Measurements from ENCODE around the gene MS4A6A. TPM values are rescaled to one million over a fixed set of nuclear protein-coding genes. Genes with fewer than 3 reads are reported as not detected.
"Not testable (repeated sequence)": the region's sequence is repeated elsewhere in the genome, so short reads cannot be mapped to it uniquely, and the experiment has no call there.

The MS4A6A gene
- total RNA-seq, 5 donors from 2014 or later (not counting 1 experiment from before 2014, with no cell fraction given) = 0.32 to 1.5 (median 0.99) TPM

GRCh38 chr11:60161766-60162165 lies 21.1 kb downstream of the MS4A6A start:
- Mint-ChIP-seq H3K4me1 (no peaks in the 10 kb centered on the region), H3K27ac (no peak overlapping the region), H3K36me3 (no peaks in the 10 kb centered on the region), H3K9me3 (no peaks in the 10 kb centered on the region), H3K27me3 (peaks cover 9 to 12% of the 10 kb centered on the region in 2 donors), H3K4me3 (no peak overlapping the region)
- Histone ChIP-seq H3K4me3 (ENCODE audit: control insufficient read depth in 1 of 2, extremely low read depth in 1 of 2, low read length in 1 of 2) (no peak overlapping the region), H3K36me3 (ENCODE audit: control insufficient read depth in 2 of 2, extremely low read depth in 1 of 2, insufficient read depth in 1 of 2, low read length in 1 of 2) (no peaks in the 10 kb centered on the region), H3K27ac (ENCODE audit: low read length) (no peak overlapping the region), H3K27me3 (replicated peaks in 1 of 2; ENCODE audit: control insufficient read depth in 2 of 2, extremely low read depth in 1 of 2, insufficient read depth in 2 of 2, low read length in 1 of 2) (peaks cover 0 to 2% of the 10 kb centered on the region in 2 experiments), H3K9me3 (no peaks in the 10 kb centered on the region), H3K4me1 (ENCODE audit: control insufficient read depth in 1 of 2, extremely low read depth in 1 of 2, insufficient read depth in 2 of 2, low read length in 2 of 2) (no peaks in the 10 kb centered on the region)
- CTCF ChIA-PET = no interaction called here
- no peak for ATAC-seq (replicated peaks in 1 of 4)
- 54% methylated on average over 2 of the region's 4 CpGs for WGBS (ENCODE audit: insufficient coverage)
- DNase-seq = no peak
- POLR2A ChIA-PET = no interaction called here

- Histone ChIP-seq H3K4me3 (ENCODE audit: control insufficient read depth in 1 of 2, extremely low read depth in 1 of 2, low read length in 1 of 2) (no peak overlapping the region), H3K27ac (ENCODE audit: low read length) (no peak overlapping the region), H3K27me3 (replicated peaks in 1 of 2; ENCODE audit: control insufficient read depth in 2 of 2, extremely low read depth in 1 of 2, insufficient read depth in 2 of 2, low read length in 1 of 2) (peaks cover 0 to 2% of the 10 kb centered on the region in 2 experiments), H3K9me3 (no peaks in the 10 kb centered on the region), H3K4me1 (ENCODE audit: control insufficient read depth in 1 of 2, extremely low read depth in 1 of 2, insufficient read depth in 2 of 2, low read length in 2 of 2) (no peaks in the 10 kb centered on the region), H3K36me3 (ENCODE audit: control insufficient read depth in 2 of 2, extremely low read depth in 1 of 2, insufficient read depth in 1 of 2, low read length in 1 of 2) (no peaks in the 10 kb centered on the region)
- H3K27me3 Mint-ChIP-seq = peaks cover 11 to 14% of the 10 kb centered on the region in 2 donors
- H3K36me3 Mint-ChIP-seq = no peaks in the 10 kb centered on the region
- POLR2A ChIA-PET = no interaction called here
- no peak for DNase-seq
- H3K27ac Mint-ChIP-seq = no peak overlapping the region
- WGBS (ENCODE audit: insufficient coverage) = no CpG with 5 or more reads among the region's 2 CpGs
- peaks cover 0 to 2% (median under 1%) of the 10 kb centered on the region in 3 donors for H3K4me1 Mint-ChIP-seq
- ATAC-seq (replicated peaks in 1 of 4) = no peak
- H3K9me3 Mint-ChIP-seq = peaks cover 0 to 2% (median 0%) of the 10 kb centered on the region in 3 donors
- H3K4me3 Mint-ChIP-seq = no peak overlapping the region
- CTCF ChIA-PET = no interaction called here
Observed at GRCh38 chr11:60161107-60161506, 21.8 kb downstream of the MS4A6A start.

DNA sequence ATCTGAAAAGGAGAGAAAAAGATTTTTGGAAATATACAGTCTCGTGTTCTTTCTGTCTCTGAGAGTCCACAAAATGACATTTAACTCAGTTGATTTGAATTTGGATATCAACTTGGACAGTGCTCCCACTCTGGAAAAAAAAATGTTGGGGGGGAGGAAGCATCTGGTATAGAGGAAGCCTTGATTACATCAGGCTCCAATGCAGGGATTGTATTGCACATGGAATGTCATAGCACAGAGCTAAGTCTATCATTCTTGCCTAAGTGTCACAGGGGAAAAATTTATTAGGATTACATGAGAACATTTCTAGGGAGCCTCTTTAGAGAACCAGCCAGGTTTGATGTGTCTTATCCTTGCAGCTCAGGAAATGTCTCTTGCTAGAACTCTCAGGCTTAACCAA lies 23.0 kb downstream of the MS4A6A start:
- H3K27ac Mint-ChIP-seq = no peak overlapping the region
- POLR2A ChIA-PET = no interaction called here
- H3K36me3 ChIP-seq (ENCODE audit: control insufficient read depth in 2 of 2, extremely low read depth in 1 of 2, insufficient read depth in 1 of 2, low read length in 1 of 2) = no peaks in the 10 kb centered on the region
- no peak overlapping the region for H3K4me3 Mint-ChIP-seq
- H3K27me3 ChIP-seq (replicated peaks in 1 of 2; ENCODE audit: control insufficient read depth in 2 of 2, extremely low read depth in 1 of 2, insufficient read depth in 2 of 2, low read length in 1 of 2) = peaks cover 0 to 2% of the 10 kb centered on the region in 2 experiments
- ATAC-seq (replicated peaks in 1 of 4) = no peak
- no peak overlapping the region for H3K4me3 ChIP-seq (ENCODE audit: control insufficient read depth in 1 of 2, extremely low read depth in 1 of 2, low read length in 1 of 2)
- H3K36me3 Mint-ChIP-seq = no peaks in the 10 kb centered on the region
- CTCF ChIA-PET = no interaction called here
- H3K4me1 ChIP-seq (ENCODE audit: control insufficient read depth in 1 of 2, extremely low read depth in 1 of 2, insufficient read depth in 2 of 2, low read length in 2 of 2) = no peaks in the 10 kb centered on the region
- peaks cover 0 to 6% (median 0%) of the 10 kb centered on the region in 3 donors for H3K9me3 Mint-ChIP-seq
- H3K27me3 Mint-ChIP-seq = peaks cover 12 to 13% of the 10 kb centered on the region in 2 donors
- no CpG with 5 or more reads among the region's 1 CpG for WGBS (ENCODE audit: insufficient coverage)
- peaks cover 0 to 5% (median 2%) of the 10 kb centered on the region in 3 donors for H3K4me1 Mint-ChIP-seq
- DNase-seq = no peak
- no peak overlapping the region for H3K27ac ChIP-seq (ENCODE audit: low read length)
- H3K9me3 ChIP-seq = no peaks in the 10 kb centered on the region

- Mint-ChIP-seq H3K4me3 (no peak overlapping the region), H3K36me3 (no peaks in the 10 kb centered on the region), H3K9me3 (peaks cover 0 to 6% (median 0%) of the 10 kb centered on the region in 3 donors), H3K4me1 (peaks cover 0 to 5% (median 2%) of the 10 kb centered on the region in 3 donors), H3K27me3 (peaks cover 10 to 12% of the 10 kb centered on the region in 2 donors), H3K27ac (no peak overlapping the region)
- no peaks in the 10 kb centered on the region for H3K36me3 ChIP-seq (ENCODE audit: control insufficient read depth in 2 of 2, extremely low read depth in 1 of 2, insufficient read depth in 1 of 2, low read length in 1 of 2)
- ChIA-PET CTCF (no interaction called here), POLR2A (no interaction called here)
- H3K27me3 ChIP-seq (replicated peaks in 1 of 2; ENCODE audit: control insufficient read depth in 2 of 2, extremely low read depth in 1 of 2, insufficient read depth in 2 of 2, low read length in 1 of 2) = peaks cover 0 to 1% of the 10 kb centered on the region in 2 experiments
- WGBS (ENCODE audit: insufficient coverage) = no CpG with 5 or more reads among the region's 2 CpGs
- H3K27ac ChIP-seq (ENCODE audit: low read length) = no peak overlapping the region
- H3K4me1 ChIP-seq (ENCODE audit: control insufficient read depth in 1 of 2, extremely low read depth in 1 of 2, insufficient read depth in 2 of 2, low read length in 2 of 2) = no peaks in the 10 kb centered on the region
- H3K9me3 ChIP-seq = no peaks in the 10 kb centered on the region
- no peak for ATAC-seq (replicated peaks in 1 of 4)
- no peak overlapping the region for H3K4me3 ChIP-seq (ENCODE audit: control insufficient read depth in 1 of 2, extremely low read depth in 1 of 2, low read length in 1 of 2)
- no peak for DNase-seq
Observed at GRCh38 chr11:60159284-60159683, 23.6 kb downstream of the MS4A6A start.

GRCh38 chr11:60158636-60159035 lies 24.2 kb downstream of the MS4A6A start:
- POLR2A ChIA-PET = no interaction called here
- no peak for DNase-seq
- no peak for ATAC-seq (replicated peaks in 1 of 4)
- Histone ChIP-seq H3K27ac (ENCODE audit: low read length) (no peak overlapping the region), H3K36me3 (ENCODE audit: control insufficient read depth in 2 of 2, extremely low read depth in 1 of 2, insufficient read depth in 1 of 2, low read length in 1 of 2) (no peaks in the 10 kb centered on the region), H3K27me3 (replicated peaks in 1 of 2; ENCODE audit: control insufficient read depth in 2 of 2, extremely low read depth in 1 of 2, insufficient read depth in 2 of 2, low read length in 1 of 2) (no peaks in the 10 kb centered on the region), H3K4me1 (ENCODE audit: control insufficient read depth in 1 of 2, extremely low read depth in 1 of 2, insufficient read depth in 2 of 2, low read length in 2 of 2) (no peaks in the 10 kb centered on the region), H3K9me3 (no peaks in the 10 kb centered on the region), H3K4me3 (ENCODE audit: control insufficient read depth in 1 of 2, extremely low read depth in 1 of 2, low read length in 1 of 2) (no peak overlapping the region)
- Mint-ChIP-seq H3K36me3 (no peaks in the 10 kb centered on the region), H3K4me1 (peaks cover 0 to 5% (median 2%) of the 10 kb centered on the region in 3 donors), H3K27me3 (peaks cover 10 to 12% of the 10 kb centered on the region in 2 donors), H3K9me3 (peaks cover 0 to 6% (median 0%) of the 10 kb centered on the region in 3 donors), H3K27ac (no peak overlapping the region), H3K4me3 (no peak overlapping the region)
- 90% methylated on average over 2 of the region's 3 CpGs for WGBS (ENCODE audit: insufficient coverage)
- CTCF ChIA-PET = no interaction called here

GRCh38 chr11:60155931-60156330 lies 27.0 kb downstream of the MS4A6A start:
- Histone ChIP-seq H3K27ac (ENCODE audit: low read length) (no peak overlapping the region), H3K4me1 (ENCODE audit: control insufficient read depth in 1 of 2, extremely low read depth in 1 of 2, insufficient read depth in 2 of 2, low read length in 2 of 2) (no peaks in the 10 kb centered on the region), H3K9me3 (no peaks in the 10 kb centered on the region), H3K27me3 (replicated peaks in 1 of 2; ENCODE audit: control insufficient read depth in 2 of 2, extremely low read depth in 1 of 2, insufficient read depth in 2 of 2, low read length in 1 of 2) (no peaks in the 10 kb centered on the region), H3K36me3 (ENCODE audit: control insufficient read depth in 2 of 2, extremely low read depth in 1 of 2, insufficient read depth in 1 of 2, low read length in 1 of 2) (no peaks in the 10 kb centered on the region), H3K4me3 (ENCODE audit: control insufficient read depth in 1 of 2, extremely low read depth in 1 of 2, low read length in 1 of 2) (no peak overlapping the region)
- POLR2A ChIA-PET = no interaction called here
- ATAC-seq (replicated peaks in 1 of 4) (no peak), DNase-seq (no peak)
- Mint-ChIP-seq H3K36me3 (no peaks in the 10 kb centered on the region), H3K27me3 (peaks cover 10 to 13% of the 10 kb centered on the region in 2 donors), H3K4me1 (peaks cover 0 to 5% (median 2%) of the 10 kb centered on the region in 3 donors), H3K27ac (no peak overlapping the region), H3K4me3 (no peak overlapping the region), H3K9me3 (peaks cover 0 to 10% (median 0%) of the 10 kb centered on the region in 3 donors)
- WGBS (ENCODE audit: insufficient coverage) = 79% methylated on average over 2 of the region's 3 CpGs
- CTCF ChIA-PET = no interaction called here

DNA sequence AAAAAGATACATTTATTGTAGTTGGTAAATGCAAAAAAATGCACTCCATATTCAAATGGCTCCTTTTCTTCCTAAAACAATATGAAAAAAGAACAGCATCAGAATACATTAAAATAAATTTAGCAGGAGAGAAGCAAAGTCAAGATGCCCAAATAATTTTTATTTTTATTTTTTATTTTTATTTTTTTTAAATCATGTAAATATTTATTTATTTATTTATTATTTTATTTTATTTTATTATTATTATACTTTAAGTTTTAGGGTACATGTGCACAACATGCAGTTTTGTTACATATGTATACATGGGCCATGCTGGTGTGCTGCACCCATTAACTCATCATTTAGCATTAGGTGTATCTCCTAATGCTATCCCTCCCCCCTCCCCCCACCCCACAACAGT lies 30.2 kb downstream of the MS4A6A start:
- H3K36me3 ChIP-seq (ENCODE audit: control insufficient read depth in 2 of 2, extremely low read depth in 1 of 2, insufficient read depth in 1 of 2, low read length in 1 of 2); CTCF ChIA-PET; POLR2A ChIA-PET; H3K36me3 Mint-ChIP-seq; H3K27me3 ChIP-seq (replicated peaks in 1 of 2; ENCODE audit: control insufficient read depth in 2 of 2, extremely low read depth in 1 of 2, insufficient read depth in 2 of 2, low read length in 1 of 2); H3K9me3 ChIP-seq; H3K27me3 Mint-ChIP-seq; DNase-seq; H3K4me1 Mint-ChIP-seq; H3K4me3 Mint-ChIP-seq; H3K27ac ChIP-seq (ENCODE audit: low read length); H3K27ac Mint-ChIP-seq; H3K4me1 ChIP-seq (ENCODE audit: control insufficient read depth in 1 of 2, extremely low read depth in 1 of 2, insufficient read depth in 2 of 2, low read length in 2 of 2); H3K4me3 ChIP-seq (ENCODE audit: control insufficient read depth in 1 of 2, extremely low read depth in 1 of 2, low read length in 1 of 2); ATAC-seq (replicated peaks in 1 of 4); H3K9me3 Mint-ChIP-seq: not testable (repeated sequence)

Measured in T-cell (primary cell).